T-helper 22 cell (primary cell): Measurements from ENCODE around the gene ST7L.
"Not testable (repeated sequence)": the region's sequence is repeated elsewhere in the genome, so short reads cannot be mapped to it uniquely, and the experiment has no call there.

Experiments
- DNase-seq: peaks from one replicate; pipeline ENCODE4 v3.0.0-alpha.2; 2020; ENCODE audit warnings: low read depth

The ST7L gene

GRCh38 chr1:112492076-112492475 is 126.9 kb downstream of the ST7L start:
- no peak for DNase-seq

GRCh38 chr1:112488141-112488540 is 130.8 kb downstream of the ST7L start:
- DNase-seq: no peak

- not testable (repeated sequence) for DNase-seq
Measured at GRCh38 chr1:112487686-112488085, 131.3 kb downstream of the ST7L start.

- DNase-seq: not testable (repeated sequence)
Measured at GRCh38 chr1:112486063-112486462, 132.9 kb downstream of the ST7L start.

GRCh38 chr1:112478314-112478713 is 140.6 kb downstream of the ST7L start:
- no peak for DNase-seq

GRCh38 chr1:112477550-112477949 is 141.4 kb downstream of the ST7L start:
- DNase-seq: no peak
